Tibial nerve (tissue), 3 donors: ENCODE data around the gene ARHGAP26.

Source experiments
- POLR2A ChIP-seq, 2 donors: fragments of 450-650 bp; IDR thresholded peaks; one replicate each; pipeline ENCODE4 v1.6.1; 2017; ENCODE audit warnings: antibody characterized with exemption in 2 of 2, mild to moderate bottlenecking in 2 of 2, moderate library complexity in 2 of 2
- TF ChIP-seq, protein P1 (sequence below), 5 experiments: fragments of 200-600 bp in 3 of 5; fragments of 450-650 bp in 2 of 5; sonication (generic) in 3 of 5; IDR thresholded peaks; one replicate each; pipeline ENCODE4 v1.5.1; 2016 to 2019; ENCODE audit warnings: antibody characterized with exemption in 5 of 5, mild to moderate bottlenecking in 3 of 5, moderate library complexity in 2 of 5

DNA sequence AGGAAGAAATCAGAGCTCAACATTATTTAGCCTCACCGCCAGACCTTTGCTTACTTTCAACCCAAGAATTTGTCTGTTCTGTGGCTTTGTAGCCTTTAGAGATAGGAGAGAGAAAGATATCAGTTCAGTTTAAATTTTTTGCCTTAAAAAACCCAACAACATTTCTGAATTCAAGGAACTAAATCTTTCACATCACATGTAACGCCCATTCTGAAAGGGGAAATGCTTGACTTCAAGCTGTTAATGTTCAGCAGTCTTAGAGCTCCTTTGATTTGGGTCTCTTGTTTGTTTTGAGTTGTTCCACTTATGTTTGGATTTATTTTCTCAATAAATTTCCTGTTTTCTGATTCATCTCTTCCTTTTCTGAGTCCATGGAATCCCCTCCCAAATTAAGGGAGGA is 294.5 kb downstream of the ARHGAP26 start:
- TF ChIP-seq, protein P1, sequence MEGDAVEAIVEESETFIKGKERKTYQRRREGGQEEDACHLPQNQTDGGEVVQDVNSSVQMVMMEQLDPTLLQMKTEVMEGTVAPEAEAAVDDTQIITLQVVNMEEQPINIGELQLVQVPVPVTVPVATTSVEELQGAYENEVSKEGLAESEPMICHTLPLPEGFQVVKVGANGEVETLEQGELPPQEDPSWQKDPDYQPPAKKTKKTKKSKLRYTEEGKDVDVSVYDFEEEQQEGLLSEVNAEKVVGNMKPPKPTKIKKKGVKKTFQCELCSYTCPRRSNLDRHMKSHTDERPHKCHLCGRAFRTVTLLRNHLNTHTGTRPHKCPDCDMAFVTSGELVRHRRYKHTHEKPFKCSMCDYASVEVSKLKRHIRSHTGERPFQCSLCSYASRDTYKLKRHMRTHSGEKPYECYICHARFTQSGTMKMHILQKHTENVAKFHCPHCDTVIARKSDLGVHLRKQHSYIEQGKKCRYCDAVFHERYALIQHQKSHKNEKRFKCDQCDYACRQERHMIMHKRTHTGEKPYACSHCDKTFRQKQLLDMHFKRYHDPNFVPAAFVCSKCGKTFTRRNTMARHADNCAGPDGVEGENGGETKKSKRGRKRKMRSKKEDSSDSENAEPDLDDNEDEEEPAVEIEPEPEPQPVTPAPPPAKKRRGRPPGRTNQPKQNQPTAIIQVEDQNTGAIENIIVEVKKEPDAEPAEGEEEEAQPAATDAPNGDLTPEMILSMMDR (IDR thresholded peaks at IDR 0.05): no peak
- TF ChIP-seq POLR2A (IDR thresholded peaks at IDR 0.05): no peak
